ENCODE results near the gene GPRIN1.

DNA sequence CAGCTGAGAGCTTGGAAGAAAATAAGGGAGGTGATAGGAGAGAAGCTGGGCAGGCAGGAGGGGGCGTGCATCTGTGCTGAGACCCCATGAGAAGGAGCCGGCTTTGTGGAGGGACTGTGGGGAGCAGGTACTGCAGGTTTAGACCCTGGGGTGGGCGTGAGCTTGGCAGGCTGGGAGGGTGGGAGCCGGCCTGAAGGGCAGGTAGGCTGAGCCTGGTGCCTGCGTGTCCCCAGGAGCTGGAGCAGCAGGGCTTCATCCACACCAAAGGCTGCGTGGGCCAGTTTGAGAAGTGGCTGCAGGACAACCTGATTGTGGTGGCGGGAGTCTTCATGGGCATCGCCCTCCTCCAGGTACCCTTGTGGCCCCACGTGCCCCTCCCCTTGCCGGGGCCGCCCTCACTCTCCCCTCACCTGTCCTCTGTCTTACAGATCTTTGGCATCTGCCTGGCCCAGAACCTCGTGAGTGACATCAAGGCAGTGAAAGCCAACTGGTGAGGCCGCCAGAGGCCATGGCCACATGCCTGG lies 46.6 kb upstream of the GPRIN1 start:
- TF ChIP-seq, protein P1, sequence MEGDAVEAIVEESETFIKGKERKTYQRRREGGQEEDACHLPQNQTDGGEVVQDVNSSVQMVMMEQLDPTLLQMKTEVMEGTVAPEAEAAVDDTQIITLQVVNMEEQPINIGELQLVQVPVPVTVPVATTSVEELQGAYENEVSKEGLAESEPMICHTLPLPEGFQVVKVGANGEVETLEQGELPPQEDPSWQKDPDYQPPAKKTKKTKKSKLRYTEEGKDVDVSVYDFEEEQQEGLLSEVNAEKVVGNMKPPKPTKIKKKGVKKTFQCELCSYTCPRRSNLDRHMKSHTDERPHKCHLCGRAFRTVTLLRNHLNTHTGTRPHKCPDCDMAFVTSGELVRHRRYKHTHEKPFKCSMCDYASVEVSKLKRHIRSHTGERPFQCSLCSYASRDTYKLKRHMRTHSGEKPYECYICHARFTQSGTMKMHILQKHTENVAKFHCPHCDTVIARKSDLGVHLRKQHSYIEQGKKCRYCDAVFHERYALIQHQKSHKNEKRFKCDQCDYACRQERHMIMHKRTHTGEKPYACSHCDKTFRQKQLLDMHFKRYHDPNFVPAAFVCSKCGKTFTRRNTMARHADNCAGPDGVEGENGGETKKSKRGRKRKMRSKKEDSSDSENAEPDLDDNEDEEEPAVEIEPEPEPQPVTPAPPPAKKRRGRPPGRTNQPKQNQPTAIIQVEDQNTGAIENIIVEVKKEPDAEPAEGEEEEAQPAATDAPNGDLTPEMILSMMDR (conservative IDR thresholded peaks at IDR 0.05 in 1 of 2, IDR thresholded peaks at IDR 0.05 in 1 of 2; ENCODE audit: extremely low read depth in 1 of 2, insufficient read depth in 1 of 2, low read depth in 1 of 2, low read length in 2 of 2): no peak
- TF ChIP-seq EZH2 (IDR thresholded peaks at IDR 0.05; ENCODE audit: borderline replicate concordance, low read length): no peak

Measured in mammary epithelial cell (primary cell).